ENCODE data around the gene DIP2B. TPM values are rescaled to one million over a fixed set of nuclear protein-coding genes. Genes with fewer than 3 reads are reported as not detected.

DIP2B gene
- total RNA-seq, 6 experiments from 2014 or later: 11.1 to 24.0 (median 14.8) TPM

DNA sequence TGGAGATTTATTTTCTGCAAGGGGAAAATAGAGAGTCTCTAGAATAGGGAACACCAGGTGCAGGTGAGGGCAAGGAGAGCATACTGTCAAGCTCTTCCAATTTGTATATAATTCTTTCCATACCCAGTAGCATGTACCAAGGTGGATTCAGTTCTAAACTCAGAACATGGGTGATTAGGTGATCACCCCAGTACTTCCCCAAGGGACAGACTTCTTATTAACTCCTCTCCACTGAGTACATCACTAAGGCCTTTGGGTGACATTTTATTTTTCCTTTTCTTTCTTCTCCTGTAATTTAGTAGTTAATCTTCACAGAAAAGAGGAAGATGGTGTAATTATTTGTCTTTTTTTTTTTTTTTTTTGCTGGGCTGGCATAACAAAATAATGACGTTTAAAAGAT, 54.2 kb downstream of the DIP2B start:
- no peak overlapping the region for H3K4me3 ChIP-seq
- WGBS (ENCODE audit: insufficient coverage, low coverage, low lambda C conversion rate, missing lambda C conversion rate): 5% methylated on average over 1 of the region's 1 CpG
- H3K9me3 ChIP-seq: no peaks in the 10 kb centered on the region
- no peaks in the 10 kb centered on the region for H3K27me3 ChIP-seq
- intact Hi-C loops (cut with DNase I): no loop called here
- ATAC-seq: no peak
- H3K36me3 ChIP-seq: no peaks in the 10 kb centered on the region
- no peak for DNase-seq
- TF ChIP-seq POLR2A (IDR thresholded peaks at IDR 0.05): no peak
- TF ChIP-seq, protein P1, sequence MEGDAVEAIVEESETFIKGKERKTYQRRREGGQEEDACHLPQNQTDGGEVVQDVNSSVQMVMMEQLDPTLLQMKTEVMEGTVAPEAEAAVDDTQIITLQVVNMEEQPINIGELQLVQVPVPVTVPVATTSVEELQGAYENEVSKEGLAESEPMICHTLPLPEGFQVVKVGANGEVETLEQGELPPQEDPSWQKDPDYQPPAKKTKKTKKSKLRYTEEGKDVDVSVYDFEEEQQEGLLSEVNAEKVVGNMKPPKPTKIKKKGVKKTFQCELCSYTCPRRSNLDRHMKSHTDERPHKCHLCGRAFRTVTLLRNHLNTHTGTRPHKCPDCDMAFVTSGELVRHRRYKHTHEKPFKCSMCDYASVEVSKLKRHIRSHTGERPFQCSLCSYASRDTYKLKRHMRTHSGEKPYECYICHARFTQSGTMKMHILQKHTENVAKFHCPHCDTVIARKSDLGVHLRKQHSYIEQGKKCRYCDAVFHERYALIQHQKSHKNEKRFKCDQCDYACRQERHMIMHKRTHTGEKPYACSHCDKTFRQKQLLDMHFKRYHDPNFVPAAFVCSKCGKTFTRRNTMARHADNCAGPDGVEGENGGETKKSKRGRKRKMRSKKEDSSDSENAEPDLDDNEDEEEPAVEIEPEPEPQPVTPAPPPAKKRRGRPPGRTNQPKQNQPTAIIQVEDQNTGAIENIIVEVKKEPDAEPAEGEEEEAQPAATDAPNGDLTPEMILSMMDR (IDR thresholded peaks at IDR 0.05): no peak
- H3K4me1 ChIP-seq: peaks cover 0 to 39% (median 9%) of the 10 kb centered on the region in 4 donors
- H3K27ac ChIP-seq: no peak overlapping the region

DNA sequence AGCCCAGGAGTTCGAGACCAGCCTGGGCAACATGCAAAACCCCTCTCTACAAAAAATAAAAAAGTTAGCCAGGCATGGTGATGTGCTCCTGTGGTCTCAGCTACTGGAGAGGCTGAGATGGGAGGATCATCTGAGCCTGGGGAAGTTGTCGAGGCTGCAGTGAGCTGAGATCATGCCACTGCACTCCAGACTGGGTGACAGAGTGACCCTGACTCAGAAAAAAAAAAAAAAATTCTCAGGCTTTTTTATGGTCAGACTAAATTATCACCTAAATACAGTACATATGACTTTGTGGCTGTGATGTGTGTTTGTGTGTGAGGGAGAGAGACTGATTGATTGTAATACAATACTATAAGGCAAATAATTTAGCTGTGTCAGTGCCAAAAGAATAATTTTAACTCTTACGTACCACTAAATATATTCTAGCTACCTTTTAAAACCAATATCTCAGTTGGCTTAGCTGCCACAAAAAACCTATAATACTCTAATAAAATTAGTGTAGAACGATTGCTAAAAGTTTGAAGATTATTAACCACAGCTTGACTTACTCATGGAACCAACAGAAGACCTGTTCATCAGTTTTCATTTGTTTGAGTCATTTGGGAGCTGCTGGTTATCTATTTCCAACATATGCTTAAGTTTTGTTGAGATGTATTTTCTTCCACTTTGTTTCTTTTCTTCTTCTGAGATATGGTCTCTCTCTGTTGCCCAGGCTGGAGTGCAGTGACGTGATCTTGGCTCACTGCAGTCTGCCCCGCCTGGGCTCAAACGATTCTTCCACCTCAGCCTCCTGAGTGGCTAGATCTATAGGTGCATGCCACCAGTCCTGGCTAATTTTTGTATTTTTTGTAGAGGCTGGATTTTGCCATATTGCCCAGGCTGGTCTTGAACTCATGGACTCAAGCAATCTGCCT, 58.0 kb downstream of the DIP2B start:
- H3K4me3 ChIP-seq: no peak overlapping the region
- ATAC-seq (no peak), DNase-seq (no peak)
- H3K4me1 ChIP-seq: peaks cover 0 to 57% (median 18%) of the 10 kb centered on the region in 4 donors
- H3K36me3 ChIP-seq: no peaks in the 10 kb centered on the region
- 59% methylated on average over 7 of the region's 7 CpGs for WGBS (ENCODE audit: insufficient coverage, low coverage, low lambda C conversion rate, missing lambda C conversion rate)
- H3K27ac ChIP-seq: peak overlapping the region in 1 of 3 donors; percentile 19
- no peaks in the 10 kb centered on the region for H3K27me3 ChIP-seq
- intact Hi-C loops (cut with DNase I): no loop called here
- TF ChIP-seq POLR2A (IDR thresholded peaks at IDR 0.05): no peak
- TF ChIP-seq, protein P1 (IDR thresholded peaks at IDR 0.05): no peak
- no peaks in the 10 kb centered on the region for H3K9me3 ChIP-seq

GRCh38 chr12:50563434-50563787, 58.6 kb downstream of the DIP2B start:
- Histone ChIP-seq H3K4me3 (no peak overlapping the region), H3K27me3 (no peaks in the 10 kb centered on the region), H3K4me1 (peaks cover 0 to 63% (median 22%) of the 10 kb centered on the region in 4 donors), H3K27ac (peak overlapping the region in 1 of 3 donors; percentile 14), H3K9me3 (no peaks in the 10 kb centered on the region), H3K36me3 (no peaks in the 10 kb centered on the region)
- ATAC-seq: peak in 2 of 4 donors; percentile 5 to 10
- no peak for DNase-seq
- no peak for TF ChIP-seq POLR2A (IDR thresholded peaks at IDR 0.05)
- TF ChIP-seq, protein P1 (IDR thresholded peaks at IDR 0.05): no peak
- 86% methylated on average over 1 of the region's 1 CpG for WGBS (ENCODE audit: insufficient coverage, low coverage, low lambda C conversion rate, missing lambda C conversion rate)
- intact Hi-C loops (cut with DNase I): no loop called here

DNA sequence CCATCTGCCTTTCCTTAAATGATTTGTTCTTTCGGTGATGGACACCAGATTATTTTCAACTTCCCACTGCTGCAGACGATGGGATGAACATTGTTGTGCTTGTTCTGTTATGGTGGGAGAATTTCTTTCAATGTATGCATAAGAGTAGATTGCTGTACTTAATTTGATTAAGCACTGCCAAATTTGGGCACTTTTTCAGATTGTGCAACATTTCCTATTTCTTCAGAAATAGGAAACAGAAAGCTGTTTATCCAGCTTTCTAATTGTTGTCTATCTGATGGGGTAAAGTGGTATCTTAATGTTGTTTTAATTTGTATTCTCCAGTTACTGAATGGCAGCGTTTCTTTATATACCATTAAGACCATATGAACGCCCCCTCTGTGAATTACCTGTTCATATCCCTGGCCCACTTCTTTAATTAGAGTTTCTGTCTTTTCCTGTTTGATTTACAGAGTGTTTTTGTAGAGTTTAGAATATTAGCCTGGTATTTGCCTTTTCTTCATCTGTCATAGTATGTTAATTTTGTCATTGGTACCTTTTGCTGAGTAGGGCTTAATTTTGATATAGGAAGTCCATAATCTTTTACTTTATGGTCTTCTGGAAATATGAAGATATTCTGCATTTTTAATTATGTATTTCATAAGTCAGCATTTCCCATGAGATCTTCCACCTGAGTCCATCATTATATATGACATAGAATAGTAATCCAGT, 59.6 kb downstream of the DIP2B start:
- intact Hi-C loops (cut with DNase I): no loop called here
- H3K36me3 ChIP-seq: no peaks in the 10 kb centered on the region
- peaks cover 0 to 73% (median 27%) of the 10 kb centered on the region in 4 donors for H3K4me1 ChIP-seq
- H3K27ac ChIP-seq: peak overlapping the region in 2 of 3 donors; percentile 1 to 38
- ATAC-seq (peak; percentile 19 to 41 (median 29)), DNase-seq (no peak)
- H3K4me3 ChIP-seq: no peak overlapping the region
- no peaks in the 10 kb centered on the region for H3K27me3 ChIP-seq
- no peaks in the 10 kb centered on the region for H3K9me3 ChIP-seq
- WGBS (ENCODE audit: insufficient coverage, low coverage, low lambda C conversion rate, missing lambda C conversion rate): 20% methylated on average over 4 of the region's 4 CpGs
- TF ChIP-seq, protein P1 (IDR thresholded peaks at IDR 0.05): no peak
- no peak for TF ChIP-seq POLR2A (IDR thresholded peaks at IDR 0.05)
